HepG2 (cell line): ENCODE results near the gene IRF4. TPM values are rescaled to one million over a fixed set of nuclear protein-coding genes. Genes with fewer than 3 reads are reported as not detected.

Source experiments
- ATAC-seq: fragments of 200-7000 bp; cut with Tn5 transposase; 3 replicates; pipeline ENCODE4 v1.9.1; 2020; ENCODE audit warnings: mild to moderate bottlenecking, moderate library complexity
- BruUV-seq: library from RNA; stranded (reverse); fragments of 400-500 nt; replicated peaks from 2 replicates; lab custom pipeline; 2021; lab: Mats Ljungman, UMichigan
- CTCF ChIA-PET: fragments of 300-600 bp; formaldehyde crosslinking; extraction: SDS; loops from one replicate; lab custom pipeline; 2021; ENCODE audit warnings: low total read pairs, inconsistent platforms, low intra/inter-chr PET ratio; lab: Yijun Ruan, JAX
- POLR2A ChIA-PET: fragments of 350-600 bp; sonication (Branson Sonifier 250); formaldehyde crosslinking; loops from one replicate; lab custom pipeline; 2020; ENCODE audit warnings: antibody characterized with exemption, inconsistent platforms; lab: Yijun Ruan, JAX
- DNase-seq: peaks from one replicate; pipeline ENCODE4 v3.0.0-alpha.2; 2015; ENCODE audit warnings: low spot score
- FAIRE-seq: peaks from 3 replicates; lab custom pipeline; 2011; peaks lifted over from hg19 to GRCh38; lab: Jason Lieb, UNC
- H2AFZ ChIP-seq: one replicate; pipeline ENCODE4 v1.6.1; 2011; ENCODE audit warnings: low read length, inconsistent platforms
- H3K27ac ChIP-seq: fragments of 300-600 bp; 3 replicates; pipeline ENCODE4 v1.8.0; 2011; ENCODE audit warnings: mixed run types, mild to moderate bottlenecking, mixed read lengths, low read length, inconsistent platforms; ENCODE audit not compliant: insufficient read depth; ENCODE audit errors: extremely low read length
- H3K27me3 ChIP-seq, 2 experiments: fragments of 200-600 bp in 1 of 2; 2 replicates in 1 of 2; 3 replicates in 1 of 2; pipeline versions ENCODE4 v1.6.0 to v1.8.0; 2011; ENCODE audit warnings: low read length in 2 of 2, mild to moderate bottlenecking in 2 of 2, moderate library complexity in 2 of 2, inconsistent platforms in 1 of 2; ENCODE audit not compliant: insufficient read depth in 2 of 2, control insufficient read depth in 1 of 2
- H3K36me3 ChIP-seq, 2 experiments: fragments of 200-600 bp in 1 of 2; replicated peaks in 1 of 2; 2 replicates in 1 of 2; 3 replicates in 1 of 2; pipeline versions ENCODE4 v1.5.1 to v1.8.0; 2011; ENCODE audit warnings: low read length in 2 of 2, inconsistent platforms in 1 of 2; ENCODE audit not compliant: insufficient read depth in 2 of 2, control insufficient read depth in 1 of 2
- H3K4me1 ChIP-seq: 2 replicates; pipeline ENCODE4 v1.5.1; 2012; ENCODE audit warnings: low read length, inconsistent platforms; ENCODE audit not compliant: insufficient read depth
- H3K4me2 ChIP-seq: 2 replicates; pipeline ENCODE4 v1.6.0; 2011; ENCODE audit warnings: low read depth, low read length, inconsistent platforms
- H3K4me3 ChIP-seq, 3 experiments: fragments of 200-600 bp in 1 of 3; sonication (generic), shearing (Covaris generic) in 1 of 3; replicated peaks in 1 of 3; 2 replicates each; pipeline ENCODE4 v1.5.1; 2011 to 2016; ENCODE audit warnings: low read length in 3 of 3, inconsistent platforms in 2 of 3, low read depth in 2 of 3, mild to moderate bottlenecking in 2 of 3, control low read depth in 1 of 3, mixed read lengths in 1 of 3; ENCODE audit not compliant: insufficient read depth in 1 of 3
- H3K79me2 ChIP-seq: one replicate; pipeline ENCODE4 v1.6.1; 2011; ENCODE audit warnings: low read length, inconsistent platforms; ENCODE audit not compliant: insufficient read depth
- H3K9ac ChIP-seq: 2 replicates; pipeline ENCODE4 v1.6.0; 2011; ENCODE audit warnings: mild to moderate bottlenecking, low read depth, low read length, inconsistent platforms; ENCODE audit not compliant: insufficient read depth
- H3K9me3 ChIP-seq: 2 replicates; pipeline ENCODE4 v1.5.1; 2012; ENCODE audit warnings: mild to moderate bottlenecking, low read length
- H4K20me1 ChIP-seq: 2 replicates; pipeline ENCODE4 v1.6.0; 2011; ENCODE audit warnings: inconsistent platforms, mild to moderate bottlenecking, low read length, moderate library complexity; ENCODE audit not compliant: insufficient read depth
- FOXA3 ChIP-seq: IDR thresholded peaks from 2 replicates; pipeline ENCODE4 v1.6.1; 2016; ENCODE audit warnings: missing genetic modification reagents, missing compliant biosample characterization
- IRX3 ChIP-seq: sonication (generic); formaldehyde crosslinking; IDR thresholded peaks from 2 replicates; pipeline ENCODE4 v1.8.1; 2023; ENCODE audit warnings: mild to moderate bottlenecking, low read depth, missing genetic modification reagents, borderline replicate concordance
- MTA1 ChIP-seq: sonication (generic); formaldehyde crosslinking; IDR thresholded peaks from 2 replicates; pipeline ENCODE4 v1.4.0; 2020; ENCODE audit warnings: missing genetic modification reagents, mild to moderate bottlenecking, borderline replicate concordance
- ZNF510 ChIP-seq: sonication (generic); formaldehyde crosslinking; IDR thresholded peaks from 2 replicates; pipeline ENCODE4 v1.4.0; 2020; ENCODE audit warnings: low read depth, mild to moderate bottlenecking, missing genetic modification reagents
- ZNF564 ChIP-seq: sonication (generic); formaldehyde crosslinking; IDR thresholded peaks from 2 replicates; pipeline ENCODE4 v1.8.1; 2023; ENCODE audit warnings: mild to moderate bottlenecking, missing genetic modification reagents
- ZNF569 ChIP-seq: sonication (generic); formaldehyde crosslinking; IDR thresholded peaks from 2 replicates; pipeline ENCODE4 v1.5.0; 2020; ENCODE audit warnings: mild to moderate bottlenecking, missing genetic modification reagents, moderate library complexity, borderline replicate concordance
- WGBS: methylation state at CpG from one replicate; pipeline ENCODE4 v1.1.6; 2017; ENCODE audit warnings: low lambda C conversion rate; 5-methylcytosine and 5-hydroxymethylcytosine counted together
- in situ Hi-C: cut with HindIII; loops from 2 replicates; pipeline ENCODE4 v1.10.0; 2017; ENCODE audit warnings: low pct_unique_long_range_greater_than_20kb; ENCODE audit not compliant: extremely low pct_ligation_motif_present
- intact Hi-C: fragments of 100-400 bp; cut with micrococcal nuclease; formaldehyde crosslinking; loops from one replicate; pipeline ENCODE4 v1.10.0; 2022; ENCODE audit not compliant: unreplicated experiment
- polyA plus RNA-seq, 8 experiments: library from polyadenylated mRNA; depleted of rRNA in 3 of 8; stranded (reverse) in 7 of 8; unstranded in 1 of 8; fragments of >200 nt; fragmentation: Illumina TruSeq in 4 of 8; extraction: Trizol in 4 of 8; gene quantifications; 2 replicates each; pipeline versions ENCODE4 v1.2.1 to v1.2.3, GENCODE V29; 2011 to 2016; ENCODE audit warnings: low read depth in 4 of 8, missing spikeins in 1 of 8, mixed read lengths in 1 of 8; ENCODE audit not compliant: insufficient read depth in 1 of 8
- total RNA-seq, 5 experiments: library from RNA; depleted of rRNA; stranded (reverse); fragments of >200 nt; fragmentation: Illumina TruSeq; extraction: Trizol; gene quantifications; 2 replicates each; pipeline ENCODE4 v1.2.3, GENCODE V29; 2016; ENCODE audit warnings: low read depth in 1 of 5
- TF ChIP-seq, protein P1 (sequence below): sonication (generic); formaldehyde crosslinking; IDR thresholded peaks from 2 replicates; pipeline ENCODE4 v1.4.0; 2020; ENCODE audit warnings: missing genetic modification reagents
- TF ChIP-seq, protein P2 (sequence below): sonication (generic); formaldehyde crosslinking; IDR thresholded peaks from 2 replicates; pipeline ENCODE4 v1.8.1; 2023; ENCODE audit warnings: missing genetic modification reagents, inconsistent platforms, borderline replicate concordance

Gene IRF4
- total and polyA plus RNA-seq, 2 of the 13 experiments (the other 11 are each of a cell fraction or from before 2014, with no cell fraction given) = 0.07 to 0.09 TPM

DNA sequence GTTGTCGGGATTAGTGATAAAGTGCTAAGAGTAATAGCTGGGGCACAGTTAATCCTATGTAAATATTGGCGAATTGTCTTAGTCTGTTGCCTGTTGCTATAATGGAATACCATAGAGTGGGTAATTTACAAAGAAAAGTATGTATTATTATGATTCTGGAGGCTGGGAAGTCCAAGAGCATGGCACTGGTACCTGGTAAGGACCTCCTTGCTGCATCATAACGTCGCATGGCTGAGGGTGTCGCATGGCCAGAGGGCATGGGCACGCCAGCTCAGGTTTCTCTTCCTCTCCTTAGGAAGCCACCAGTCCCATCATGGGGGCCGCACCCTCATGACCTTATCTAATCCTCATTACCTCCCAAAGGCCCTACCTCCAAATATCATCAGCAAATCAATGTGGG, 29.7 kb downstream of the IRF4 start:
- ChIA-PET POLR2A (no interaction called here), CTCF (no interaction called here)
- Histone ChIP-seq H3K4me3 (no peak overlapping the region), H3K9me3 (peaks cover 7% of the 10 kb centered on the region; the same call in 1 of the 2 replicates), H3K4me2 (no peak overlapping the region), H3K27me3 (peaks cover 0 to 2% of the 10 kb centered on the region in 2 experiments; a peak in 2 of 5 replicates), H2AFZ (no peak overlapping the region), H3K79me2 (no peaks in the 10 kb centered on the region), H3K36me3 (no peaks in the 10 kb centered on the region), H3K9ac (no peak overlapping the region), H3K27ac (no peak overlapping the region), H4K20me1 (no peaks in the 10 kb centered on the region), H3K4me1 (peaks cover 21% of the 10 kb centered on the region)
- ATAC-seq (no peak), FAIRE-seq (no peak), DNase-seq (no peak)
- BruUV-seq = no TSS peak
- intact Hi-C loops = no loop called here
- TF ChIP-seq, protein P1, sequence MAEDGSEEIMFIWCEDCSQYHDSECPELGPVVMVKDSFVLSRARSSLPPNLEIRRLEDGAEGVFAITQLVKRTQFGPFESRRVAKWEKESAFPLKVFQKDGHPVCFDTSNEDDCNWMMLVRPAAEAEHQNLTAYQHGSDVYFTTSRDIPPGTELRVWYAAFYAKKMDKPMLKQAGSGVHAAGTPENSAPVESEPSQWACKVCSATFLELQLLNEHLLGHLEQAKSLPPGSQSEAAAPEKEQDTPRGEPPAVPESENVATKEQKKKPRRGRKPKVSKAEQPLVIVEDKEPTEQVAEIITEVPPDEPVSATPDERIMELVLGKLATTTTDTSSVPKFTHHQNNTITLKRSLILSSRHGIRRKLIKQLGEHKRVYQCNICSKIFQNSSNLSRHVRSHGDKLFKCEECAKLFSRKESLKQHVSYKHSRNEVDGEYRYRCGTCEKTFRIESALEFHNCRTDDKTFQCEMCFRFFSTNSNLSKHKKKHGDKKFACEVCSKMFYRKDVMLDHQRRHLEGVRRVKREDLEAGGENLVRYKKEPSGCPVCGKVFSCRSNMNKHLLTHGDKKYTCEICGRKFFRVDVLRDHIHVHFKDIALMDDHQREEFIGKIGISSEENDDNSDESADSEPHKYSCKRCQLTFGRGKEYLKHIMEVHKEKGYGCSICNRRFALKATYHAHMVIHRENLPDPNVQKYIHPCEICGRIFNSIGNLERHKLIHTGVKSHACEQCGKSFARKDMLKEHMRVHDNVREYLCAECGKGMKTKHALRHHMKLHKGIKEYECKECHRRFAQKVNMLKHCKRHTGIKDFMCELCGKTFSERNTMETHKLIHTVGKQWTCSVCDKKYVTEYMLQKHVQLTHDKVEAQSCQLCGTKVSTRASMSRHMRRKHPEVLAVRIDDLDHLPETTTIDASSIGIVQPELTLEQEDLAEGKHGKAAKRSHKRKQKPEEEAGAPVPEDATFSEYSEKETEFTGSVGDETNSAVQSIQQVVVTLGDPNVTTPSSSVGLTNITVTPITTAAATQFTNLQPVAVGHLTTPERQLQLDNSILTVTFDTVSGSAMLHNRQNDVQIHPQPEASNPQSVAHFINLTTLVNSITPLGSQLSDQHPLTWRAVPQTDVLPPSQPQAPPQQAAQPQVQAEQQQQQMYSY (CRISPR knock-in tag) = no peak
- TF ChIP-seq ZNF510 (CRISPR knock-in tag) = no peak
- TF ChIP-seq IRX3 (CRISPR knock-in tag) = no peak
- TF ChIP-seq ZNF569 (CRISPR knock-in tag) = no peak
- TF ChIP-seq, protein P2, sequence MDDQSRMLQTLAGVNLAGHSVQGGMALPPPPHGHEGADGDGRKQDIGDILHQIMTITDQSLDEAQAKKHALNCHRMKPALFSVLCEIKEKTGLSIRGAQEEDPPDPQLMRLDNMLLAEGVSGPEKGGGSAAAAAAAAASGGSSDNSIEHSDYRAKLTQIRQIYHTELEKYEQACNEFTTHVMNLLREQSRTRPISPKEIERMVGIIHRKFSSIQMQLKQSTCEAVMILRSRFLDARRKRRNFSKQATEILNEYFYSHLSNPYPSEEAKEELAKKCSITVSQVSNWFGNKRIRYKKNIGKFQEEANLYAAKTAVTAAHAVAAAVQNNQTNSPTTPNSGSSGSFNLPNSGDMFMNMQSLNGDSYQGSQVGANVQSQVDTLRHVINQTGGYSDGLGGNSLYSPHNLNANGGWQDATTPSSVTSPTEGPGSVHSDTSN (CRISPR knock-in tag) = no peak
- no peak for TF ChIP-seq MTA1
- TF ChIP-seq FOXA3 (CRISPR knock-in tag) = no peak
- TF ChIP-seq ZNF564 = peak; percentile 100
- in situ Hi-C loops = no loop called here
- WGBS = 80% methylated on average over 7 of the region's 7 CpGs
